GM18867 (cell line): ENCODE results near the gene ANO4.
"Not testable (repeated sequence)": the region's sequence is repeated elsewhere in the genome, so short reads cannot be mapped to it uniquely, and the experiment has no call there.

Source experiments
- ATAC-seq: cut with Tn5 transposase; IDR thresholded peaks from one replicate; pipeline ENCODE4 v1.9.1; 2021; ENCODE audit warnings: mild to moderate bottlenecking, moderate library complexity; ENCODE audit not compliant: unreplicated experiment

Gene ANO4

GRCh38 chr12:100986595-100987547, 192.3 kb downstream of the ANO4 start:
- no peak for ATAC-seq

- ATAC-seq: peak; percentile 94
Observed at GRCh38 chr12:100987552-100988521, 193.3 kb downstream of the ANO4 start.

- ATAC-seq: not testable (repeated sequence)
Observed at GRCh38 chr12:100989509-100989908, 194.9 kb downstream of the ANO4 start.

GRCh38 chr12:100991102-100991501, 196.5 kb downstream of the ANO4 start:
- no peak for ATAC-seq

- ATAC-seq: no peak
Observed at GRCh38 chr12:100992194-100992593, 197.6 kb downstream of the ANO4 start.

GRCh38 chr12:100993916-100994450, 199.4 kb downstream of the ANO4 start:
- no peak for ATAC-seq

GRCh38 chr12:100995201-100995600, 200.6 kb downstream of the ANO4 start:
- ATAC-seq: peak; percentile 62

GRCh38 chr12:100995771-100996170, 201.2 kb downstream of the ANO4 start:
- peak; percentile 89 for ATAC-seq

- peak; percentile 76 for ATAC-seq
Observed at GRCh38 chr12:101001669-101002068, 207.1 kb downstream of the ANO4 start.

GRCh38 chr12:101002696-101003419, 208.3 kb downstream of the ANO4 start:
- no peak for ATAC-seq

GRCh38 chr12:101004898-101005297, 210.3 kb downstream of the ANO4 start:
- no peak for ATAC-seq

- no peak for ATAC-seq
Observed at GRCh38 chr12:101009274-101009673, 214.7 kb downstream of the ANO4 start.

- no peak for ATAC-seq
Observed at GRCh38 chr12:101010896-101011295, 216.3 kb downstream of the ANO4 start.

GRCh38 chr12:101013993-101014392, 219.4 kb downstream of the ANO4 start:
- no peak for ATAC-seq

GRCh38 chr12:101015044-101015443, 220.5 kb downstream of the ANO4 start:
- no peak for ATAC-seq

- ATAC-seq: no peak
Observed at GRCh38 chr12:101018540-101018939, 224.0 kb downstream of the ANO4 start.

- no peak for ATAC-seq
Observed at GRCh38 chr12:101019201-101019600, 224.6 kb downstream of the ANO4 start.

- ATAC-seq: no peak
Observed at GRCh38 chr12:101019667-101020066, 225.1 kb downstream of the ANO4 start.

GRCh38 chr12:101021442-101021841, 226.9 kb downstream of the ANO4 start:
- no peak for ATAC-seq

GRCh38 chr12:101021911-101022388, 227.4 kb downstream of the ANO4 start:
- ATAC-seq: no peak
